IPS-18a (cell line): ENCODE measurements around the gene GRID1.

Experiments used
- H3K27ac ChIP-seq: one replicate; pipeline ENCODE4 v1.5.1; 2013; ENCODE audit warnings: low read length
- H3K27me3 ChIP-seq: one replicate; pipeline ENCODE4 v1.6.1; 2013; ENCODE audit warnings: mild to moderate bottlenecking, low read length; ENCODE audit not compliant: control insufficient read depth, insufficient read depth
- H3K36me3 ChIP-seq: one replicate; pipeline ENCODE4 v1.6.1; 2013; ENCODE audit warnings: low read depth, low read length; ENCODE audit not compliant: control insufficient read depth
- H3K4me1 ChIP-seq: one replicate; pipeline ENCODE4 v1.6.1; 2013; ENCODE audit warnings: low read depth, low read length; ENCODE audit not compliant: control insufficient read depth
- H3K4me3 ChIP-seq: one replicate; pipeline ENCODE4 v1.5.1; 2013; ENCODE audit warnings: low read length
- H3K9ac ChIP-seq: one replicate; pipeline ENCODE4 v1.6.1; 2013; ENCODE audit warnings: mild to moderate bottlenecking, low read length, moderate library complexity
- H3K9me3 ChIP-seq: one replicate; pipeline ENCODE4 v1.6.1; 2013; ENCODE audit warnings: low read depth, low read length; ENCODE audit not compliant: control insufficient read depth

GRID1 gene

DNA sequence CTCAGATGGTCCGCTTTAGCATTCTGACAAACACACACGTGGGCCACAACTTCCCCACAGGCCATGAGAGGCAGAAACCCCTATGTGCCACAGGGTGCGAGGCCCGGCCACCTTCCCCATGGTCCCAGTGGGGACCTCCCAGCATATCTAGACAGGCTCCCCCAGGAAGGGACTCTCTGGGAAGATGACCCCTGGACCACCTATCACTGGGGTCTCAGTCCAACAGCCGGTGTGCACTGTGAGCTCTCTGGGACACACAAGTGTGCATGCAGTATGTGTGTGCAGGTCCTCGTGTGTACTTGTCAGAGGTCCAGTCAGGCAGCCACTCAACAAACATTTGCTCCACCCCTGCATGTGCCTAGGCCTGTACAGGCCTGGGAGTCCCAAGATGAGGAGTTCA is 18.7 kb downstream of the GRID1 start:
- H3K36me3 ChIP-seq: no peaks in the 10 kb centered on the region
- no peak overlapping the region for H3K4me3 ChIP-seq
- H3K27ac ChIP-seq: no peak overlapping the region
- H3K4me1 ChIP-seq: no peaks in the 10 kb centered on the region
- H3K9ac ChIP-seq: no peak overlapping the region
- H3K9me3 ChIP-seq: no peaks in the 10 kb centered on the region
- no peaks in the 10 kb centered on the region for H3K27me3 ChIP-seq

DNA sequence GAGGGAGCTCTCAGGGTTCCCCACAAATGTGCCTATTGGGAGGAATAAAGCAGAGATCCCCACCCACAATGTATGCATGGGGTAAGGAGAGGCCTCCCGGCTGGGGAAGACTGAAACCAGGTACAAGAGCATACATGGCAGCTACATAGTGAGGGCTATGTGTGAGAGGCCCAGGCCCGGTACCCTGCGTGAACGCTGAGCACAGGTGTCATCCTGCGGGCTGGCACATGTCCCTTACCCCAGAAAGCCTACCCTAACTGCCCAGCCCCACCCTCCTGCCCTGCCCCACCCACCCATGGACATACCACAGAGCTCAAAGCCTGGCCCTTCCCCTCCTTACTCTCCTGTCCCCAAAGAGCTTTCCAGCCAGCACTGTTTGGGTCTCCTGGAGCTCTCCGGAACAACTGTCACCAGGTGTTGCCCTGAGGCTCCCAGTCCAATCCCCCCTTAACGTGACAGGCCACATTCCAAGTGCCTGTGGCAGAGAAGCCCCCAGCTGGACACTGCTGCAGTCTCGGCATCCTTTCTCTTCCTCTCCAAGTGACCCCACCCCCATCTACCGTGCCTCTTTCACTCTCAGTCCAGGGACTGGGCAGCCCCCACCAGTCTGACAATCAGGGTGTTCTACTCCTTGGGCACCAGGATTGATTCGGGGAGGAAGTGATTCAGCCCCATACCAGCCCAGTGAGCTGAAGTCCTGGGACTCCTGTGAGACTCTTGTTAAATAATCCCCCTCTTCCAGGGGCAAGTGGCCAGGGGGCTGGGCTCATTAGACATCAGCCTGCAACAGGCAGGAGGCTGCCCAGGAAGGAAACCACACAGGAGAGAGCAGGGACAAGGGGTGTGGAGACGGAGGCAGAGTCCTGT is 19.6 kb downstream of the GRID1 start:
- no peaks in the 10 kb centered on the region for H3K27me3 ChIP-seq
- no peaks in the 10 kb centered on the region for H3K9me3 ChIP-seq
- H3K36me3 ChIP-seq: no peaks in the 10 kb centered on the region
- H3K4me3 ChIP-seq: no peak overlapping the region
- no peak overlapping the region for H3K9ac ChIP-seq
- no peak overlapping the region for H3K27ac ChIP-seq
- H3K4me1 ChIP-seq: no peaks in the 10 kb centered on the region

DNA sequence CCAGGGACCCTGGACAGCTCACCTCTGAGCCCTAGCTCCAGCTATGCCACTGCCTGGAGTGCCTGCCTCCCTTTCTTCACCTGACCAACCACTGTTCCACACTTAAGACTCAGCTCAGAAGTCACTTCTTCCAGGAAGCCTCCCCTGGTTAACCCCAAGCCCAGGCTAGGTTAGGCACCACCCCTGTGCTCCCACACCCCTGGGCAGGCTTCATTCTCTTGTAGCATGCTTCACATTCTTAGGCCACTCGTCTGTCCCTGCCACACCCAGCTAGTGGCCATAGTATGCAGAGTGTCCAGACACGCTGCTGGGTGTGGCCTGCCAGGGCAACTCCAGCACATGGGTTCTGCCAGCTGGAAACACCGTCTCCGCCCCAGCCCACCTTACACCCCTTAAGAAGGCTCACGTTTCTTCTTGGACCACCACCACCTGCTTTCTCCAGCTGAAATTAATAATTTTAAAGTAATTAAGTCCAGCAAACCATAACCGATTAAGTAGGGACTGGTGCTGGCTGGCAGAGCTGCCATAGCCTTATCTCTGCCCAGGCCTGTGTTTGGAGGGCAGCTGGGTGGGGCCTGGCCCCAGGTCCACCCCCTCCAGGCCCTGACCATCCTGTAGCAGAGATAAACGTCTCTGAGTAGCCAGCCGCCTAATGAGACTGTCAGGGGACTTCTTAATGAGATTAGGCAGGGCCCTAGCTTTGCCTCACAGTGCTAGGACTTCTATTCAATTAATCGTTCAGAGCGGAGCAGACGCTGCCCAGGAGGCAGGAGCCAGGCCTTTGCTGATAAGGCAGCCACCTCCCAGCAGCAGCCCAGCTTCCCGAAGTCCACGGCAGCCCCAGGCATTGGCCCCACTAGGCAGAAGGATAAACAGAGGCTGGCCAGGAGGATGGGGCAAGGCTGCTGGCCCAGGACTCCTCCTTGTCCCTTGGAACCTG is 20.5 kb downstream of the GRID1 start:
- Histone ChIP-seq H3K27me3 (no peaks in the 10 kb centered on the region), H3K27ac (no peak overlapping the region), H3K9me3 (no peaks in the 10 kb centered on the region), H3K4me1 (peaks cover 6% of the 10 kb centered on the region), H3K36me3 (no peaks in the 10 kb centered on the region), H3K4me3 (no peak overlapping the region), H3K9ac (no peak overlapping the region)

DNA sequence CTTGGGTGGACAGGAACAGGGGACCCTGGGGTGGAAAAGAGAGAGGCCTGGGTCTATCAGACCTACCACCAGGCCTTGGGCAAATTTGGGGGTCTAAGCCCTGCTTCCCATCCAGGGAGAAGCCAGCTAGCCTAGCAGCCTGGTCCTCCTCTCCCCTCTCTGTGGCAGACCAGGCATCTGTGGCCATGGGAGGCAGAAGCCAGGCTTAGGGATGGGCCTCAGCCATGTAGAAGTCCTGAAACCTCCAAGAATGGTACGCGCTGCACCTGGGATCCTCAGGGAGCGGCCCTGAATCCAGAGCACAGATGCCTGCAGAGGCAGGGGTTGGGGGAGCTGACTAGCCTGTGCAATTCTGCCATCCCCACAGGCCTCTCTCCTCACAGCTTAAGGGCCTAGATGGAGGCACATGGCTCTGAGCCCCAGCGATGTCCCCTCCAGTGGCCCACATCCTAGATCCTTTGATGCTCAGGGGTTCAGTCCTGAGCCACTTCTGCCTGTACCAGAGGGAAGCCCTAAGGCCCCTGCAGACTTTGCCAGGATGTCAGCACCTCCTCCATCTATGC is 21.2 kb downstream of the GRID1 start:
- H3K27ac ChIP-seq: no peak overlapping the region
- H3K4me3 ChIP-seq: no peak overlapping the region

DNA sequence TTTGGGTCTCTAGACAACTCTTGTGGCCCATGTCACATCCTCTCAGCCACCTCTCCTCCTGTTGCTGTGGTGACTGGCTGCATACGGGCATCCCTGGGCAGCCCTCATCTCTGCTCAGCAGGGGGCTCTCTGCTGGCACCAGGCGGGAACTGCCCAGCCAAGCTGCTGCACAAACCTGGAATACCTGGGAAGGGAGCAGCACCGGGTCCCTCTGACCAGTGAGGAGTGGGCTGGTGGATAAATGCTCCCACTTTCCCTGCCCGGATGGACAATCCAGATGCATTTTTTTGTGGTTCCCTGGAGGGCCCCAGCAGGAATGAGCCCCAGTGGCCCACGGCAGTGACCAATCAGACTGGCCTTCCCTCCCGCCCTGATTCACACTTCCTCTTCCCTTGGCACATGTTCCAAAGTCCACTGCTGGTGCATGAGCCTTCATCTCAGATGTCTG is 21.9 kb downstream of the GRID1 start:
- H3K4me1 ChIP-seq: peaks cover 17% of the 10 kb centered on the region
- H3K9ac ChIP-seq: no peak overlapping the region
- H3K36me3 ChIP-seq: no peaks in the 10 kb centered on the region
- H3K27ac ChIP-seq: no peak overlapping the region
- H3K4me3 ChIP-seq: no peak overlapping the region
- H3K27me3 ChIP-seq: no peaks in the 10 kb centered on the region
- no peaks in the 10 kb centered on the region for H3K9me3 ChIP-seq

More for the DNA sequence above, 21.2 kb downstream of the GRID1 start:
- Histone ChIP-seq H3K9me3 (no peaks in the 10 kb centered on the region), H3K27me3 (no peaks in the 10 kb centered on the region), H3K4me1 (peaks cover 14% of the 10 kb centered on the region), H3K36me3 (no peaks in the 10 kb centered on the region), H3K9ac (no peak overlapping the region)

DNA sequence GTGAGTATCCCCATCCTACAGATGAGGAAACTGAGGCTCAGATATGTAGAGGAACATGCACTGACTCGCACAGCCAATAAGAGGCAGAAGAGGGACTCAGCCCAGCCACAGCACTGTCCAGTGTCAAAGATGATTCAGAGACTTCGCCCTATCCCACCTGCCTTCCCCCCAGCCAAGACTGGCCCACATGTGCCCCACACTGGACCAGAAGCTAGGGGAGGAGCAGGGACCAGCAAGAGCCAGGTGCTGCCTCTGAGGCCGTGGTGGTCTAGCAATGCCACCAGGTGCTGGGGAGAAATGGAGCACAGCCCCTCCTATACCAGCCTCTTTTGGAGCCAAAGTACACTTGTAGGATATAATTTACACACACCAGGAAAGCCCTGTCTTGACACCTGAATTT is 22.3 kb downstream of the GRID1 start:
- Histone ChIP-seq H3K27ac (no peak overlapping the region), H3K9me3 (no peaks in the 10 kb centered on the region), H3K9ac (no peak overlapping the region), H3K4me1 (peaks cover 17% of the 10 kb centered on the region), H3K36me3 (no peaks in the 10 kb centered on the region), H3K4me3 (no peak overlapping the region), H3K27me3 (no peaks in the 10 kb centered on the region)

DNA sequence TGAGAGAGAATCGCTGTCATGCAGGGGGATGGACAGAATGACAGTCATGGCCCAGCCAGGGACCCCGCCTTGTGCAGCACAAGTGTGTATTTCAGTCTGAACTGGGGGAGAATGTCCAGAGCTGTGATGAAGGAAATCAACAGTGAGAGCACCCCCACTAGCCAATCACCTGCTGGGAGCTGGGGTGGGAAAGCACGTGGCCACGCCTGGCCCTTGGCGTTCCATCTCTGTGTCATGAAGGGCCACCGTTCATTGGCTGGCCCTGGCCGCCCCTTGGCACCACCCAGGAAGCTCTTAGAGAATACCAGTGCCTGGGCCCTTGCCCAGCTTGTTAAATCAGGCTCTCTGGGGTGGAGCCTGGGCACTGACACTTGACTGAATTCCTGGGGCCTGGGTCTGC is 22.8 kb downstream of the GRID1 start:
- H3K4me3 ChIP-seq: no peak overlapping the region
- no peaks in the 10 kb centered on the region for H3K36me3 ChIP-seq
- no peak overlapping the region for H3K9ac ChIP-seq
- H3K27me3 ChIP-seq: no peaks in the 10 kb centered on the region
- no peak overlapping the region for H3K27ac ChIP-seq
- peaks cover 17% of the 10 kb centered on the region for H3K4me1 ChIP-seq
- no peaks in the 10 kb centered on the region for H3K9me3 ChIP-seq

DNA sequence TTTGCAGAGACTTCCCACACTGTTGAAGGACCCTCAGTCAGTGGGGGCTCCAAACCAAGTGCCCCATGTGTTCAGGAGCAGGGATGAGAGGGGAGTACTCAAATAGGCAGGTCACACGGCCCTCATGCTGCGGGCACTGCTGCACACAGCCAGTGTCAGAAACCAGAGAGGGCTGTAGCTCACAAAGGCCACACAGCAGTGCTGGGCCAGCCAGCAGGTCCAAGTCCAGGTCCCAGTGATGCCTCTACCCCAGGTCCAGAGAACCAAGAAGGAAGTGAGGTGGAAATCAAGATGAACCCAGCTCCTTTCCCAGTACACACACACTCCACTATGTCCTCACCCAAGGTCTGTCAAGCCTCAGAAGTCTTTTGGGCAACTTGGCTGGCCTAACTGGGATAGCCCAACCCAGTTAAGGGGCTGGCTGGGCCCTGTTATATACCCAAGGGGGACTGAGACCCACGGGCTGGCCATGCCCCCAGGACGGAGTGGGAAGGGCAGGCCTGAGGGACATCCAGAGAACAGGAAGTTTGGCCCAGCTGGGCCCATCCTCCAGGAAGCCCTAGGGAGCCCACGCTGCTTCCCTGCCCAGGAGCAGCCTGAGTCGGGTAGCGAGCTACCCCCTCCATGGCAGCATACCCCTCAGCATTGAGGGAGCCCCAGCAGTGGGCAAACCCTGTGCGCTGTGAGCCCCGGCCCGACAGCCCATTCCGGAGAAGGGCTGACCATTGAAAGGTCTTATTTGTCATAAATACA is 24.3 kb downstream of the GRID1 start:
- H3K9me3 ChIP-seq: no peaks in the 10 kb centered on the region
- H3K4me1 ChIP-seq: peaks cover 17% of the 10 kb centered on the region
- H3K9ac ChIP-seq: no peak overlapping the region
- no peak overlapping the region for H3K27ac ChIP-seq
- no peak overlapping the region for H3K4me3 ChIP-seq
- no peaks in the 10 kb centered on the region for H3K27me3 ChIP-seq
- H3K36me3 ChIP-seq: no peaks in the 10 kb centered on the region

DNA sequence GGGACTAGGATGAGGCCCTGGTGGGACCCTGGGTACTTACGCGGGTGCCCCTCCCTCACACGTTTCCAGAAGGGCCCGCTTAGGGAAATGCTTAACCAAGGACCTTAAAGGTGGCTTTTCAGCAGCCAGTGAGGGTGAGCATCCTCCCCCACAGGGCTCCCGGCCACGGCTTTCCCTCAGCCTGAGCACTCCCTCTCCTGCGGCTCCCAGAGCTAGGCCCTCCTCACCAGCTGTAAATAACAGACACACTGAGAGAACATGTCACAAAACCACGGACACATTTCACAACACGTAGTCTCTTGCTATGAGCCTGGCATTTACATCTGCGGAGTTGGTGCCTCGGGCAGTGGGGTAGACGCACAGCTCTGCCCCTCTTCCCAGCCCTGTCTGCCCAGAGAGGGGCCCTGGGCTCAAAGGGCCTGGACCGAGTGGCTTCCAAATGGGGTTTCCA is 25.2 kb downstream of the GRID1 start:
- Histone ChIP-seq H3K4me3 (no peak overlapping the region), H3K27me3 (no peaks in the 10 kb centered on the region), H3K36me3 (no peaks in the 10 kb centered on the region), H3K9me3 (no peaks in the 10 kb centered on the region), H3K9ac (no peak overlapping the region), H3K4me1 (peaks cover 17% of the 10 kb centered on the region), H3K27ac (no peak overlapping the region)

DNA sequence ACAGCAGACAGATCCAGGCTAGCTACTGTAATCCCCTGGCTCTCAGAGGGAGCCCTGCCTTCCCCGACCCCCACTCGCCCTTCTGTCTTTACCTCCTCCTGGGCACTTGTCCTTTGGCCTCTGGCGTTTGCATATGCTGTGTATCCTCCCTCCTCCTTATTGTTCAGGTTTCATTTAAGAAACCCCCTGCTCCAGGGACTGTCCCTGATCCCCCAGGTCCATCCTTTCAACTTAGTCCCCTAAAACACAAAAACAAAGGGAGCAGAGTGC is 25.7 kb downstream of the GRID1 start:
- no peak overlapping the region for H3K27ac ChIP-seq
- H3K4me1 ChIP-seq: peaks cover 17% of the 10 kb centered on the region
- H3K9me3 ChIP-seq: no peaks in the 10 kb centered on the region
- H3K27me3 ChIP-seq: no peaks in the 10 kb centered on the region
- H3K4me3 ChIP-seq: no peak overlapping the region
- H3K9ac ChIP-seq: no peak overlapping the region
- no peaks in the 10 kb centered on the region for H3K36me3 ChIP-seq
